HG02973 (cell line): ENCODE measurements around the gene KHK.

Experiments
- ATAC-seq: cut with Tn5 transposase; IDR thresholded peaks from one replicate; pipeline ENCODE4 v1.9.1; 2021; ENCODE audit warnings: moderate library complexity; ENCODE audit not compliant: unreplicated experiment

KHK gene

DNA sequence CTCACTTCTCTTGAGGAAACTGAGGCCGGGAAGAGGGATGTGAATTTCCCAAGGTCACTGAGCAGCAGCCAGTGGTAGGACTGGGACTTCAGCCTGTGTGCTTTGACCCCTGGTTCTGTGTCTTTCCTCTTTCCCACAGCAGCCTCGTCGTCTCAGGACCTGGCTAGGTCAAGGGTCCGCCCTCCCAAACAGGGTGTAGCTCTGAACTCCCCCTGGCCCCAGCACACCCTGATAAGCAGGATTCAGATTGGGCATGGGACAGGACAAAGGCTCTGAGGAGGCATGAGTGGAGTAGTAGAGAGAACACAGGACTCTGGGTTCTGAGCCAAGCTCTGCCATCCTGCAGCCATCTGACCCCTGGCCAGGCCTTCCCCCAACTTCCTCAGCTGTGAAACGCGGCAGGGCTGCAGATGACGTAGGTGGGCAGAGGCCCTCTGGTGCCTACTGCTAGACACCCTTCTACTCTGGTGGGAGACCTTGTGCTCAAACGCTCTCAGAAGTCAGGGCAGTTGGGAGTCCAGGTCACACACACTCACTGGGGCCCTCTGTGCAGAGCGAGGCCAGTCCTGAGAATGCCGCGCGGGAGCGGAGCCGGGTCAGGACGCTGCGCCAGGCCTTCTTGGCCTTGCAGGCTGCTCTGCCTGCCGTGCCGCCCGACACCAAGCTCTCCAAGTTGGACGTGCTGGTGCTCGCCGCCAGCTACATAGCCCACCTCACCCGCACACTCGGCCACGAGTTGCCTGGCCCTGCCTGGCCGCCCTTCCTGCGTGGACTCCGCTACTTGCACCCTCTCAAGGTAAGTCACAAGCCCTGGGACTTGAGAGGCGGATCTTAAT, 63.2 kb downstream of the KHK start:
- ATAC-seq = no peak
